NCI-H146 (cell line): ENCODE results near the gene TPCN2.

Experiments used
- DNase-seq: peaks from one replicate; lab custom pipeline; 2025; lab: John Stamatoyannopoulos, UW

The TPCN2 gene

DNA sequence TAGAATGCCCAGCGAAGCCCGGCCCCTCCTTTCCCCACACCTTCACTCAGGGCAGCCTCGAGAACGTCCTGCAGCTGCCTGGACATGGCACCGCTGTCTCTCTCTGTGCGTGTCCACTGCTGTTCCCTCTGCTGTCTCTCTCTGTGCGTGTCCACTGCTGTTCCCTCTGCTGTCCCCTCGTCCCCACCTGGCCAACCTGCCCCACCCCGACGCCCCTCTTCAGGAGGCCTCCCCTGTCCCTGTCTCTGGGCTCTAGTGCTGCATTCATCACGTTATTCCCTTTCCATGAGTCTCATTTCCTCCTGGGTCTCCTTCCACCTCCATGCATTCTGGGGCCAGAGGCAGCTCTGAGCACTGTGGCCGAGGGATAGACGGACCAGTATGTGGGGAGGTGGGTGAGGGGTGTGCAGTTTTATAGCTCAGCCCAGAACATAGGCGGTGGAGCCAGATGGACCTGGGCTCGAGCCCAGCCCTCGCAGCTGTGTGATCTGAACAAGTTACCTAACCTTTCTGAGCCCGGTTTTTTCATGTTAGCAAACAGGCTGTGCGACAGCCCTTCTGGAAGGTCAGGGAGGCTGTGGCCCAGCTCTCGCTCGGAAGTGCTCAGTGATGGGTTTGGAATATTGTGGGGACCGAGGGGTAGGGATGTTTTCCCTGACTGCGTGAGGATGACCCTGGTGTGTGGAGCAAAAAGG lies 65.1 kb downstream of the TPCN2 start:
- DNase-seq, result no peak

GRCh38 chr11:69114362-69114761 lies 65.6 kb downstream of the TPCN2 start:
- no peak for DNase-seq

GRCh38 chr11:69114811-69115523 lies 66.2 kb downstream of the TPCN2 start:
- DNase-seq, result peak; percentile 8

- DNase-seq, result no peak
These were observed 67.1 kb downstream of the TPCN2 start for GRCh38 chr11:69115586-69116560.

GRCh38 chr11:69116671-69117070 lies 67.9 kb downstream of the TPCN2 start:
- no peak for DNase-seq

DNA sequence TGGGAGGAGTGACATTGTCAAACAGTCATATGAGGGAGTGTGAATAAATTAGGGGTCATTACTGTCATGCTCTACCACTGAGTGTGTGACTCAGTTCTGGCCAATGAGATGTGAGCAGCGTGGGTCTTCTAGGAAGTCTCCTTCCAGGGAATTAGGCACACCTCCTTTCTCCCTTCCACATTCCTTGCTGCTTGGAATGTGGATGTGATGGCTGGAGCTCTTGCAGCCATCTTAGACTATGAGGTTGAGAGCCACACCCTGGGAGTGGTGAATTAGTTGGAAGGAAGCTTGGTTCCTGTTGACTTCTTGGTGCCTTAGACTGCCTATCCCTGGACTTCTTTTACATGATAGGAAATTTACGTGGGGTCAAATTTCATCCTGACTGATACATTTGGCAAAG lies 70.5 kb downstream of the TPCN2 start:
- DNase-seq, result no peak

- DNase-seq, result no peak
These were observed 71.6 kb downstream of the TPCN2 start for GRCh38 chr11:69120096-69120875.

DNA sequence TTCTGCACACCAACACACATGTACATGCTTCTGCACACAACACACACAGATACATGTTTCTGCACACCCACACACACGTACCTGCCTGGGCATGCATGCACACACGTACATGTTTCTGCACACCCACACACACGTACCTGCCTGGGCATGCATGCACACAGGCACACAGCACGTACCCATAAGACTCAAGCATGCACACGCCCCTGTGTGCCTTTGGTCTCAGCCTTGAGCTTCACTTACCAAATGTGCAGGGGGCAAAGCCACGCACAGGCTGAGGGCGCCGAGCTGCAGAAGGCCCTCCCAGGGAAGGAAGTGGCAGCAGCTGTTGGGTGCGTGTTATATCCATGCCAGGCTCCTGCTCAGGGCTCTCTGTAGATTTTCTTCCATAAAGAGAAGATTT lies 72.3 kb downstream of the TPCN2 start:
- no peak for DNase-seq

GRCh38 chr11:69121621-69122325 lies 73.0 kb downstream of the TPCN2 start:
- no peak for DNase-seq

DNA sequence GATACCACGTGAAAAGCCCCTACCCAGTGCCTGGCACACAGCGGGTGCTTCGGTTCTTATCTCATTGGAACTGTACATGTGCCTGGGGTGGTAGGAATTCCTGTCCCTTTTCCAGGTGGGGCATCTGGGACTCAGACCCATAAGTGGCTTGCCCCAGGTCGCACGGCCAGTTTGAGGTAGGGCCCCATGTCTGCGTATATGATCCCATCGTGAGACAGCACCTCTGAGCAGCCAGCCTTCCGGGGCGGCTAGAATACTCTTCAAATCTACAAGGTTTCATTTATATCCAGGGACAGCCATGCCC lies 73.5 kb downstream of the TPCN2 start:
- DNase-seq, result no peak

DNA sequence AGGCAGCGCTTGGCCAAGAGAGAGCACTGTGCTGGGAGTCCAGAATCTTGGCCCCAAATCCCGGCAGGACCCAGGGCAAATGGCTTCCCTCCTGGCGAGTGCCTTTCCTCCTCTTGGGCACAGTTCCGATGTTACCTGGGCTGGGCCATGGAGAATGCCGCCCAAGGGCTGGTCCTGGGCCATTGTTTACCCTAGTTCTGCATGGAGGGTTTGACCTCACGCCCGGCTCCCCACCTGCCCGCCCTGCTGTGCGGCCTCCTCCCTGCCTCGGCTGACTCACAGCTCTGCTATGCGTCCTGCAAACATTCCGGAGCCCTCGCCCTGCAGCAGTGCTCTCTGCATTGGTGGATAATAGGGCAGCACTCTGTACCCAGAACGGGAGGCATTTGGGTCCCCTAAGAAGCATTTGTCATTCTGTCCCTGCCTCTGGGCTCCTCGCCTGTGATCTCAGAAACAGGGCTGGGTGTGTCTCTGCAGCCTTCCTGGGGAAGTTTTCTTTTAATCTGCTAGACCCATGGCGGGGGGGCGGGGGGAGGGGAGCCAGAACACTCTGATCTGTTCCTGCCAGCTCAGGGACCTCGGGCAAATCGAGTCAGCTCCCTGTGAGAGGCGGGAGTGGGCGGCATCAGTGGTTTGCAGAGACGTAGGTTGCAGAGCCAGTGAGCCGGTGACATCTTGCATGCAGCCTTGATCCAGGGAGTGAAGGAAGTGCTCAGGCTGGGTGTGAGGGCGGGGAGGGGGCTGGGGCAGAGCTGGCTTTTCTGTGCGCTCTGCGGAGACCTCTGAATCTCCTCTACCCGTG lies 74.1 kb downstream of the TPCN2 start:
- DNase-seq, result peak; percentile 54

DNA sequence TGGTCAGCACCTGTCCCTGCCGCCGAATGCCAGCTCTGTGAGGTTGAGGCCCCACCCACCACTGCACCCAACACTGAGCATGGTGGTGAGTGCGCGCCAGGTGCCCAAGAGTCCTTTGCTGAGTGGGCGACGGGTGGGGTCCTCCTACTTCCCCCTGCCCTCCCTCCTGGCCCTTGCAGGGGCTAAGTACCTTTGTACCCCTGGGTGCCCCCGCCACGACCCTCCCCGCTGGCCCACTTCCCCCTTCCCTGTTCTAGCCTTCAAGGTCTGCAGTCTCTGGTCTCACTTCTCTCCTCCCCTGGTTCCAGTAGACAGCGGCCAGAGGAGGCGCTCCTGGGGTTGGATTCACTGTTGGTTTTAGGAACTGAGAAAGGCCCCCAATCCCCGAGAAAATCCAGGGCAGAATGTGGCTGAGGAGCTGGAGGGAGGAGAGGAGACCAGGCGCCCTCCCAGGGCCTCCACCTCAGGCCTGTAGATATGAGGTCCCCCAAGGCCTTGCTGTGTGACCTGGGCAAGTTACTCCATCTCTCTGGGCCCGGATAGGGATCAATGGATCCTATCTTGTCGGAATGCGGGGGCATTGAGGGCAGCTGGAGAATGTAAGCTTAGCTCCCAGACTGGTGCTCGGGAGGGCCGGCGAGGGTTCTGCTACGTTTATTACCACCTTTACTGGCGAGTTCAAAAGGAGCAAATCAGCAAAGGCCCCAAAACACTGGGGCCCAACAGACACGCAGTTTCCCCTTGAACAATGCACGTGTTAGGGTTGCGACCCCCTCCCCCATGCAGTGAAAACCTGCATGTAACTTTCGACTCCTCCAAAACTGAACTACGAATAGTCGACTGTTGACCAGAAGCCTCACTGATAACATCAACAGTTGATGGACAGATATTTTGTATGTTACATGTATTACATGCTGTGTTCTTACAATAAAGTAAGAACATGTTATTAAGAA lies 75.1 kb downstream of the TPCN2 start:
- DNase-seq, result no peak

GRCh38 chr11:69125861-69126260 lies 77.1 kb downstream of the TPCN2 start:
- no peak for DNase-seq

GRCh38 chr11:69126286-69126685 lies 77.6 kb downstream of the TPCN2 start:
- no peak for DNase-seq

GRCh38 chr11:69127081-69127850 lies 78.5 kb downstream of the TPCN2 start:
- DNase-seq, result no peak

DNA sequence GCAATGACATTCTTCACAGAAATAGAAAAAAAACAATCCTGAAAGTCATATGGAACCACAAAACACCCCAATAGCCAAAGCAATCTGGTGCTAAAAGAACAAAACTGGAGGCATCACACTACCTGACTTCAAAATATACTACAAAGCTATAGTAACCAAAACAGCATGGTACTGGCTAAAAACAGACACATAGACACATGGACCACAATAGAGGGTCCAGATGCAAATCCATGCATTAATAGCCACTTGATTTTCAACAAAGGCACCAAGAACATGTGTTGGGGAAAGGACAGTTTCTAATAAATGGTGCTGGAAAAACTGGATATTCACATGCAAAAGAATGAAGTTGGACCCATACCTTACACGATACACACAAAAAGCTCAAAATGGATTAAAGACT lies 79.2 kb downstream of the TPCN2 start:
- no peak for DNase-seq

DNA sequence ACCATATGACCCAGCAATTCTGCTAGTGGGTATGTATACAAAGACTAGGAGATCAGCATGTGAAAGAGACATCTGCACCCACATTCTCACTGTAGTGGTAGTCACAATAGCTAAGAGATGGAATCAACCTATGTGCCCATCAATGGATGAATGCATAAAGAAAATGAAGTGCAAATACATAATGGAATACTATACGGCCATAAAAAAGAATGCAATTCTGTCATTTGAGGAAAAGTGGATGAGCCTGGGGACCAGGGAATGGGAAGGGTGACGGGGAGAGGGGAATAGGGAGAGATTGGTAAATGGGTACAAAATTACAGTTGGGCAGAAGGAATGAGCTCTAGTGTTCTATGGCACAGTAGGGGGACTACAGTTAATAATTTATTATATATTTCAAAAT lies 80.3 kb downstream of the TPCN2 start:
- no peak for DNase-seq

DNA sequence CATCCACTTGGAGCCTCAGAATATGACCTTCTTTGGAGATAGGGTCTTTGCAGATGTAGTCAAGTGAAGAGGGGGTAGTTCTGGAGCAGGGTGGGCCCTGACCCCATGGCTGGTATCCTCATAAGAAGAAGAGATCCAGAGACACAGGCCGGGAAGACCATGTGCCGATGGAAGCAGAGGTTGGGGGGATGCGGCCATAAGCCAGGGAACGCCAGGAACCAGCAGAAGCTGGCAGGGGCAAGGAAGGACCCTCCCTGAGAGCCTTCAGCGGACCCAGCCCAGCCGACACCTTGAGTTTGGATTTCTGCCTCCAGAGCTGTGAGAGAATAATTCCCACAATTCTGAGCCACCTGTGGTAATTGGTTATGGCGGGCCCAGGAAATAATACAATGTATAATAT lies 80.9 kb downstream of the TPCN2 start:
- no peak for DNase-seq

- no peak for DNase-seq
These were observed 81.9 kb downstream of the TPCN2 start for GRCh38 chr11:69130654-69131053.
